HepG2 (cell line): Measurements from ENCODE around the gene ASF1B. TPM values are rescaled to one million over a fixed set of nuclear protein-coding genes. Genes with fewer than 3 reads are reported as not detected.

Source experiments
- ARNT ChIP-seq: fragments of 450-650 bp; IDR thresholded peaks from 2 replicates; pipeline ENCODE4 v1.6.1; 2017
- GABPB1 ChIP-seq: IDR thresholded peaks from 2 replicates; pipeline ENCODE4 v1.6.1; 2016; ENCODE audit warnings: mild to moderate bottlenecking, missing genetic modification reagents, moderate library complexity, missing compliant biosample characterization
- LBX2 ChIP-seq: sonication (generic); formaldehyde crosslinking; IDR thresholded peaks from 2 replicates; pipeline ENCODE4 v1.5.0; 2020; ENCODE audit warnings: missing genetic modification reagents, mild to moderate bottlenecking, borderline replicate concordance
- NCOA1 ChIP-seq: sonication (generic); formaldehyde crosslinking; IDR thresholded peaks from 2 replicates; pipeline ENCODE4 v1.9.0; 2021; ENCODE audit warnings: missing genetic modification reagents
- RERE ChIP-seq: IDR thresholded peaks from 2 replicates; pipeline ENCODE4 v1.6.1; 2016; ENCODE audit warnings: low read depth, missing genetic modification reagents, missing compliant biosample characterization
- RFX5 ChIP-seq: IDR thresholded peaks from 2 replicates; pipeline ENCODE4 v1.6.1; 2011; ENCODE audit warnings: low read depth, low read length, improper control_type of control experiment
- SALL2 ChIP-seq: sonication (generic); formaldehyde crosslinking; IDR thresholded peaks from 2 replicates; pipeline ENCODE4 v1.8.1; 2023; ENCODE audit warnings: mild to moderate bottlenecking, missing genetic modification reagents, inconsistent platforms
- SSRP1 ChIP-seq: IDR thresholded peaks from 2 replicates; pipeline ENCODE4 v1.6.1; 2016; ENCODE audit warnings: control low read depth
- TEF ChIP-seq: sonication (generic); formaldehyde crosslinking; IDR thresholded peaks from 2 replicates; pipeline ENCODE4 v1.5.0; 2020; ENCODE audit warnings: missing genetic modification reagents
- TIGD3 ChIP-seq: sonication (generic); formaldehyde crosslinking; IDR thresholded peaks from 2 replicates; pipeline ENCODE4 v1.5.1; 2020; ENCODE audit warnings: mild to moderate bottlenecking, missing genetic modification reagents, borderline replicate concordance
- ZBTB33 ChIP-seq: sonication (generic); formaldehyde crosslinking; IDR thresholded peaks from 2 replicates; pipeline ENCODE4 v1.4.0; 2020; ENCODE audit warnings: missing genetic modification reagents
- ZFP1 ChIP-seq: IDR thresholded peaks from 2 replicates; pipeline ENCODE4 v1.6.1; 2016
- ZFP36L1 ChIP-seq: sonication (generic); formaldehyde crosslinking; IDR thresholded peaks from 2 replicates; pipeline ENCODE4 v1.8.0; 2022; ENCODE audit warnings: mild to moderate bottlenecking, missing genetic modification reagents, moderate library complexity
- ZNF234 ChIP-seq: sonication (generic); formaldehyde crosslinking; conservative IDR thresholded peaks from 2 replicates; pipeline ENCODE4 v1.5.1; 2020; ENCODE audit warnings: mild to moderate bottlenecking, missing genetic modification reagents
- ZNF574 ChIP-seq: sonication (generic); formaldehyde crosslinking; IDR thresholded peaks from 2 replicates; pipeline ENCODE4 v1.4.0; 2020; ENCODE audit warnings: missing genetic modification reagents
- ZNF704 ChIP-seq: sonication (generic); formaldehyde crosslinking; IDR thresholded peaks from 2 replicates; pipeline ENCODE4 v1.8.1; 2023; ENCODE audit warnings: mild to moderate bottlenecking, inconsistent platforms, moderate library complexity, missing genetic modification reagents, borderline replicate concordance
- polyA plus RNA-seq, 8 experiments: library from polyadenylated mRNA; depleted of rRNA in 3 of 8; stranded (reverse) in 7 of 8; unstranded in 1 of 8; fragments of >200 nt; fragmentation: Illumina TruSeq in 4 of 8; extraction: Trizol in 4 of 8; gene quantifications; 2 replicates each; pipeline versions ENCODE4 v1.2.1 to v1.2.3, GENCODE V29; 2011 to 2016; ENCODE audit warnings: low read depth in 4 of 8, missing spikeins in 1 of 8, mixed read lengths in 1 of 8; ENCODE audit not compliant: insufficient read depth in 1 of 8
- total RNA-seq, 5 experiments: library from RNA; depleted of rRNA; stranded (reverse); fragments of >200 nt; fragmentation: Illumina TruSeq; extraction: Trizol; gene quantifications; 2 replicates each; pipeline ENCODE4 v1.2.3, GENCODE V29; 2016; ENCODE audit warnings: low read depth in 1 of 5

The ASF1B gene
- total and polyA plus RNA-seq, 2 of the 13 experiments (the other 11 are each of a cell fraction or from before 2014, with no cell fraction given), result 18.2 to 24.8 TPM

GRCh38 chr19:14112809-14113385, 23.5 kb downstream of the ASF1B start (continued):
- no peak for TF ChIP-seq ZNF574 (CRISPR knock-in tag)
- TF ChIP-seq NCOA1, result no peak
- no peak for TF ChIP-seq ZNF234
- peak; percentile 80 for TF ChIP-seq GABPB1 (CRISPR knock-in tag)
- no peak for TF ChIP-seq ZBTB33 (CRISPR knock-in tag)
- TF ChIP-seq ZFP1 (CRISPR knock-in tag), result no peak
- no peak for TF ChIP-seq ZNF704 (CRISPR knock-in tag)
- TF ChIP-seq SSRP1 (CRISPR knock-in tag), result no peak
- no peak for TF ChIP-seq RFX5
- TF ChIP-seq ZFP36L1 (CRISPR knock-in tag), result no peak
- TF ChIP-seq SALL2 (CRISPR knock-in tag), result no peak
- TF ChIP-seq ARNT, result no peak
- TF ChIP-seq TEF, result no peak
- no peak for TF ChIP-seq TIGD3 (CRISPR knock-in tag)
- no peak for TF ChIP-seq RERE (CRISPR knock-in tag)
- no peak for TF ChIP-seq LBX2
